ENCODE measurements around the gene TUBA1B.

GRCh38 chr12:49147384-49147783, 16.2 kb upstream of the TUBA1B start:
- no peak for TF ChIP-seq CTCF (IDR thresholded peaks at IDR 0.05)
- no peak for TF ChIP-seq POLR2A (IDR thresholded peaks at IDR 0.05)
